ENCODE results near the gene OR10C1. TPM values are rescaled to one million over a fixed set of nuclear protein-coding genes. Genes with fewer than 3 reads are reported as not detected.

Gene OR10C1
- total RNA-seq, 6 experiments from 2014 or later = not detected

DNA sequence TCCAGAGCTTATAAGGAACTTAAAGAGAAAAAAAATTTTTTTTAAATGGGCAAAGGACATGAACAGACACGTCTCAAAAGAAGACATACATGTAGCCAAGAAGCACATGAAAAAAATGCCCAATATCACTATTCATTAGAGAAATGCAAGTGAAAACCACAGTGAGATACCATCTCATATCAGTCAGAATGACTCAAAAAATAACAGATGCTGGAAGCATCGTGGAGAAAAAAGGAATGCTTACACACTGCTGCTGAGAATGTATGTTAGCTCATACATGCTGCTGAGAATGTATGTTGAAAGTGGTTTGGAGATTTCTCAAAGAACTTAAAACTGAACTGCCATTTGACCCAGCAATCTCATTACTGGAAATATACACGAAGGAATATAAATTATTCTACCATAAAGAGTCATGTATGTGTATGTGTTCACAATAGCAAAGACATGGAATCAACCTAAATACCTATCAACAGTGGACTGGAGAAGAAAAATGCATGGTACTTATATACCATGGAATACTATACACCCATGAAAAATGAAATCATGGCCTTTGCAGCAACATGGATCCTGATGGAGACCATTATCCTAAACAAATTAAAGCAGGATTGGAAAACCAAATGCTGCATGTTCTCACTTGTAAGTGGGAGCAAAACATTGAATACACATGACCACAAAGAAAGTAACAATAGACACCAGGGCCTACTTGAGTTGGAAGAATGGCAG is 12.5 kb downstream of the OR10C1 start:
- DNase-seq (no peak), ATAC-seq (no peak)
- H3K27me3 ChIP-seq = no peaks in the 10 kb centered on the region
- H3K9me3 ChIP-seq = no peaks in the 10 kb centered on the region
- H3K27ac ChIP-seq = no peak overlapping the region
- no peak for TF ChIP-seq POLR2A (IDR thresholded peaks at IDR 0.05)
- TF ChIP-seq, protein P1, sequence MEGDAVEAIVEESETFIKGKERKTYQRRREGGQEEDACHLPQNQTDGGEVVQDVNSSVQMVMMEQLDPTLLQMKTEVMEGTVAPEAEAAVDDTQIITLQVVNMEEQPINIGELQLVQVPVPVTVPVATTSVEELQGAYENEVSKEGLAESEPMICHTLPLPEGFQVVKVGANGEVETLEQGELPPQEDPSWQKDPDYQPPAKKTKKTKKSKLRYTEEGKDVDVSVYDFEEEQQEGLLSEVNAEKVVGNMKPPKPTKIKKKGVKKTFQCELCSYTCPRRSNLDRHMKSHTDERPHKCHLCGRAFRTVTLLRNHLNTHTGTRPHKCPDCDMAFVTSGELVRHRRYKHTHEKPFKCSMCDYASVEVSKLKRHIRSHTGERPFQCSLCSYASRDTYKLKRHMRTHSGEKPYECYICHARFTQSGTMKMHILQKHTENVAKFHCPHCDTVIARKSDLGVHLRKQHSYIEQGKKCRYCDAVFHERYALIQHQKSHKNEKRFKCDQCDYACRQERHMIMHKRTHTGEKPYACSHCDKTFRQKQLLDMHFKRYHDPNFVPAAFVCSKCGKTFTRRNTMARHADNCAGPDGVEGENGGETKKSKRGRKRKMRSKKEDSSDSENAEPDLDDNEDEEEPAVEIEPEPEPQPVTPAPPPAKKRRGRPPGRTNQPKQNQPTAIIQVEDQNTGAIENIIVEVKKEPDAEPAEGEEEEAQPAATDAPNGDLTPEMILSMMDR (IDR thresholded peaks at IDR 0.05) = no peak
- H3K36me3 ChIP-seq = no peaks in the 10 kb centered on the region
- H3K4me1 ChIP-seq = no peaks in the 10 kb centered on the region
- WGBS (ENCODE audit: insufficient coverage, low coverage, low lambda C conversion rate, missing lambda C conversion rate) = 42% methylated on average over 3 of the region's 3 CpGs
- no peak overlapping the region for H3K4me3 ChIP-seq
- intact Hi-C loops (cut with DNase I) = no loop called here

DNA sequence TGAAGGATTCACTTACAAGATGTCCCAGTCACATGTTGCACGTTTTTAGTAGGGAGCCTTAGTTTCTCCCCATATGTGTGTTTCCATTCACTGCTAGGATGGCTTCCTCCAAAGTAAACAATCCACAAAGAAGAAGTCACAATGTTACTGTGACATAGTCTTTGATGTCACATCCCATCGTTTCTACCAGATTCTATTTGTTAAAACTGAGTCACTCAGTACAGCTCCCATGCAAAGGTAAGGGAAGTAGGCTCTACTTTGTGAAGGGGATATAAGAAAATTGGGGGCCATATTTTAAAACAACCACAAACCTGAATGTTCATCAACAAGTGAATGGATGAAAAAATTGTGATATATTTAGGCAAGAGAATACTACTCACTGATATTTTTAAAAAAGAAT is 17.9 kb downstream of the OR10C1 start, which contains the start of the genes OR11A1 and OR2H1:
OR11A1 (minus strand) TSS at position 101 of the 400 bp plus-strand sequence. CDS start 29,430 bp downstream, outside the sequence.
OR2H1 (plus strand) TSS at position 185 of the 400 bp plus-strand sequence. CDS start 4,615 bp downstream, outside the sequence.
- Histone ChIP-seq H3K9me3 (no peaks in the 10 kb centered on the region), H3K27ac (no peak within 1 kb of the TSS), H3K36me3 (no peaks in the 10 kb centered on the region), H3K4me1 (no peaks in the 10 kb centered on the region), H3K27me3 (no peaks in the 10 kb centered on the region), H3K4me3 (no peak within 1 kb of the TSS)
- 27% methylated on average over 2 of the region's 2 CpGs for WGBS (ENCODE audit: insufficient coverage, low coverage, low lambda C conversion rate, missing lambda C conversion rate)
- DNase-seq (no peak), ATAC-seq (no peak)
- TF ChIP-seq POLR2A (IDR thresholded peaks at IDR 0.05) = no peak
- TF ChIP-seq, protein P1 (IDR thresholded peaks at IDR 0.05) = no peak
- intact Hi-C loops (cut with DNase I) = no loop called here

DNA sequence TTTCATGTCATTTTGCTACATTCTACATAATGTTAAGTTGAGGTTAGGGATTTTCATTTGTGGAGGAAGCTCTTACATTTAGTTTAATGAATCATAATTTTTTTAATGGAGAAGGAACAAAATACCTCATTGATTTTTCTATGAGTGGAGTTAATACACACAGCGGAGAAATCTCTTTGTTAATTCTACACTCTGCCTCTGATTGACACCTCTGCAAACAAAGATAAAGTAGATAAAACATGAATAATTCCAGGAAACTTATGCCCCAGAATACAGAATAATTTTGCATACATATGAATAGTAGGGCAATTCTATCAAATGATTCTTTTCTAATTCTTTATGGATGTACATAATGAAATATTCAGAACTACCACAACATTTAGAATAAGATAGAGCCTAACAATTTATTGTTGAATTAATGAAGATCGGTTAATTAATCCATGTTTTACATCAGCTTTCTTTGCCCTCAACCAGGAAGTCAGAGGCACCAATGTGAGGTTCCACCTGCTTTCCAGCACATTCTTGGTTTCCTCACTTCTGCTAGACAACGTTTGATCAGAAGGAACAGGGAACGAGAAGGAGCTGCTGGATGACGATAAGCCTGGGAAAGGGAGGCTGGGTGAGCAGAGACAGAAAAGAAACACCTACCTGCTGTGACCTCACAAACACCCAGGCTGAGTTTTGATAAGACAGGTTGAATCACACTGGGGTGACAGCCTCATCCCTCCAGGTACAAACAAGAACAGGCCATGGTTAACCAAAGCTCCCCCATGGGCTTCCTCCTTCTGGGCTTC is 22.1 kb downstream of the OR10C1 start:
- no peaks in the 10 kb centered on the region for H3K36me3 ChIP-seq
- no peaks in the 10 kb centered on the region for H3K27me3 ChIP-seq
- intact Hi-C loops (cut with DNase I) = no loop called here
- TF ChIP-seq, protein P1 (IDR thresholded peaks at IDR 0.05) = no peak
- TF ChIP-seq POLR2A (IDR thresholded peaks at IDR 0.05) = no peak
- no peak for ATAC-seq
- no peaks in the 10 kb centered on the region for H3K4me1 ChIP-seq
- no peak for DNase-seq
- WGBS (ENCODE audit: insufficient coverage, low coverage, low lambda C conversion rate, missing lambda C conversion rate) = 61% methylated on average over 4 of the region's 5 CpGs
- no peak overlapping the region for H3K27ac ChIP-seq
- no peaks in the 10 kb centered on the region for H3K9me3 ChIP-seq
- no peak overlapping the region for H3K4me3 ChIP-seq

DNA sequence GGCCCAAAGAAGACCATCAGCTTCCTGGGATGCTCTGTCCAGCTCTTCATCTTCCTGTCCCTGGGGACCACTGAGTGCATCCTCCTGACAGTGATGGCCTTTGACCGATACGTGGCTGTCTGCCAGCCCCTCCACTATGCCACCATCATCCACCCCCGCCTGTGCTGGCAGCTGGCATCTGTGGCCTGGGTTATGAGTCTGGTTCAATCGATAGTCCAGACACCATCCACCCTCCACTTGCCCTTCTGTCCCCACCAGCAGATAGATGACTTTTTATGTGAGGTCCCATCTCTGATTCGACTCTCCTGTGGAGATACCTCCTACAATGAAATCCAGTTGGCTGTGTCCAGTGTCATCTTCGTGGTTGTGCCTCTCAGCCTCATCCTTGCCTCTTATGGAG is 22.9 kb downstream of the OR10C1 start:
- peak; percentile 17 to 91 (median 36) for ATAC-seq
- peak in 1 of 3 donors; percentile 47 for DNase-seq
- Histone ChIP-seq H3K4me1 (no peaks in the 10 kb centered on the region), H3K27me3 (no peaks in the 10 kb centered on the region), H3K27ac (no peak overlapping the region), H3K36me3 (no peaks in the 10 kb centered on the region), H3K9me3 (no peaks in the 10 kb centered on the region), H3K4me3 (no peak overlapping the region)
- TF ChIP-seq POLR2A (IDR thresholded peaks at IDR 0.05) = no peak
- TF ChIP-seq, protein P1 (IDR thresholded peaks at IDR 0.05) = no peak
- intact Hi-C loops (cut with DNase I) = no loop called here
- 55% methylated on average over 6 of the region's 6 CpGs for WGBS (ENCODE audit: insufficient coverage, low coverage, low lambda C conversion rate, missing lambda C conversion rate)

Data from right lobe of liver (tissue), 6 donors.